EH (cell line): ENCODE data around the gene WHRN.

ENCODE experiments used
- DNase-seq: peaks from one replicate; pipeline ENCODE4 v3.0.0-alpha.2; 2015; ENCODE audit warnings: low read depth

WHRN gene

DNA sequence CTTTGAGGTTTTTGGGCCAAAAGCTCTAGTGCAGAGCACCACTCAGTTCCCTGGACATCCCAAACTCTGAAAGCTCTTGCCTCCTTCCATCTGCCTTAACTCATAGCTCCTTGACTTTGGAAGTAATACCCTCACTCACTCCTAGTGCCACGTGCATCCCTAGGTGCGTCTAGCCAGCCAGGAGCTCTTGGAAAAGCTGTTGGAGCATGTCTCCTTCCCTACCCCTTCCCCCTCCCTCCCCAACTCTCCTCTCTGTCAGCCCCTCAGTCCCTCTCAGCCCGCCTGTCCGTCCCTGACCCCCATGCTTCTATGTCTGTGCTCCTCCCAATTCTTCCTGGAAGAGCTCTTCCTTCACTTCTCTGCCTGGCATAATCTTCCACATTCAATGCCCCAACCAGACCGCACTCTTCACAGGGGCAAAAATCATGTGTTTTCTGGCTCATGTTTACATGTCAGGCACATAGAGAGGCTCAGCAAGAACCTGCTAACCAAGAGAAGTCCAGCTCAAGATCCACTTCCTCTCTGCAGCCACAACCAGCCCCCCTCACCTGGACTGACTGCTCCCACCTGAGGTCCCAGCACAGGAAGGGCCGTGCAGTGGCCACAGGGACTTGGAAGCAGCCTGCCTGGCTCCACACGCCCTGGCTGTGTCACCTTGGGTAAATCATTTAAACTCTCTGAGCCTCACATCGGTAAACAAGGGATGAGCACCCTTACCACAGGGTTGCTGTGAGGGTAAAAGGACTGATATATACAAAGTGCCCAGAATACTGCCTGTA lies 58.4 kb downstream of the WHRN start:
- no peak for DNase-seq

DNA sequence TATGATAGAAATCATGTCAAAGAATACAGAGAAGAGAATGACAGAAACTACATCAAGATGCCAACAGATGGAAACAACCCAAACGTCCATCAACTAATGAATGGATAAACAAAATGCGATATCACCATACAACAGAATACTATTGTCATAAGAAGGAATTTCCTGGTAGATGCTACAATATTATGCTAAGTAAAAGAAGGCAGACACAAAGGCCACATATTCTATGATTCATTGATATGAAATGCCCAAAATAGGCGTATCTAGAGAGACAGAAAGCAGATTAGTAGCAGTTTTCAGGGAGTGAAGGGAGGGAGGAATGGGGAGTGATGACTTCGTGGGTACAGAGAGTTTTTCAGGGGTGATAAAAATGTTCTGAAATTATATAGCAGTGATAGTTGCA lies 59.2 kb downstream of the WHRN start:
- peak; percentile 80 for DNase-seq

DNA sequence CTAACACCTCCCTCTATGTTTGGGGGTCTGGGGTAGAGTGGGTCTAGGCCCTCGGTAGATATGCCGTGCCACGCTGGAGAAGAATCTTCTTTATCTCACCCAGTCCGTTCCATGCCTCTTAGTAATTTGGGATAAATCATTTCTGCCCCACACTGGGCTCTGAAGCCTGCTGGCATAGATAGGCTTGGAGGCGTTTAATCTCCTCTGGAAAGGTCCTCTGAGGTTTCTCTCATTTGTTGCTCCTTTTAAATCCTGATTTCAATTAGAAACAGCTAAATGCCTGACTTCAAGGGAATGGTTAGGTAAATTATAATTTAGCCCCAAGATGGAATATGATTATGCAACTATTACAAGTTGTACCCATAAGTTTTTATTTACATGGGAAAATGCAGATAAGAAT lies 59.7 kb downstream of the WHRN start:
- DNase-seq, result no peak

DNA sequence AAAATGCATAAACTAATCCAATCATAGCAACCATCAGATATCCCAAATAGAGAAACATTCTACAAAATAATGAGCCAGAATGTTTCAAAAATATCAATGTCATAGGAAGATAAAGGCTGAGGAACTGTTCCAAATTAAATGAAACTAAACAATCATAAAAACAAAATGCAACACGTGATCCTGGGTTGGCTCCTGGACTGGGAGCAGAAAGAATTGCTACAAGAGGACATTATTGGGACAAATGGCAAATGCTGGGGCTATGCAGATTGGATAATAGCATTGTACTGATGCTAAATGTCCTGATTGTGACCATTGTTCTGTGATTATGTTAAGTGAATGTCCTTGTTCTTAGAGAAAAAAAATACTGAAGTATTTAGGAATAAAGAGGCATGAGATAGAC lies 63.3 kb downstream of the WHRN start:
- no peak for DNase-seq

DNA sequence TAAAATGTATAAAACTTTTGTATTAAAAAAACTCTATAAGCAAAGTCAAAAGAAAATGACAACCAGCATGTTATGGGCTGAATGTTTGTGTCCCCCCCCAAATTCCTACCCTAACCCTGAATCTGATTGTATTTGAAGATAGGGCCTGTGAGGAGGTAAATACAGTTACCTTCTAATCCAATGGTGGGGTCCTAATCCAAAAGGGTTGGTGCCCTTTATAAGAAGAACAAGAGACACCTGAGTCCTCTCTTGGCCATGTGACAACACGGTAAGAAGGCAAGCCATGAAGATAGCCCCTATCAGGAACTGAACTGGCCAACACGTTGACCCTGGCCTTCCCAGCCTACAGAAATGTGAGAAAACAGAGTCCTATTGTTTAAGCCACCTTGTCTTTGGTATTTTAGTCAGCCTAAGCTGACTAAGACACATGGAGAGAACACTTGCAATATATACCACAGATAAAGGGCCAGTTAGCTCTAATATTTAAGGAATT lies 67.8 kb downstream of the WHRN start:
- no peak for DNase-seq

DNA sequence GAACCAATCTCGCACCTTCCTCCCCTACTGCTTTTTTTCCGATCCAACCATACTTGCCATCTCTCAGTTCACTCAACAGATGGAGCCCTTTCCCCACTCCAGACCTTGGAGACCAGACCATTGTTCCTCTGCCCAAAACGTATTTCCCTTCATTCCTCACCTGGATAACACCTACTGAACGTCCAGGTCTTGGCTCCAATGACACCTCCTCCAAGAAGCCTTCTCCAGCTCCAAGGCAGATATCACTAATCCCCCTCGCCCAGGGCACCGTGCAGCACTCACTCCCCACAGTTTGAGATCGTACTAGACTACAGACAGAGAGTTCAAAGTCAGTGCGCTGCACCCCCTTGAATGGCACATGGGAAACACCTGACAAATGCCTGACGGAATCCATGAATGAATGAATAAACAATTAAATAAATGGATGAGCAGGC lies 70.4 kb downstream of the WHRN start:
- DNase-seq, result peak; percentile 52

DNA sequence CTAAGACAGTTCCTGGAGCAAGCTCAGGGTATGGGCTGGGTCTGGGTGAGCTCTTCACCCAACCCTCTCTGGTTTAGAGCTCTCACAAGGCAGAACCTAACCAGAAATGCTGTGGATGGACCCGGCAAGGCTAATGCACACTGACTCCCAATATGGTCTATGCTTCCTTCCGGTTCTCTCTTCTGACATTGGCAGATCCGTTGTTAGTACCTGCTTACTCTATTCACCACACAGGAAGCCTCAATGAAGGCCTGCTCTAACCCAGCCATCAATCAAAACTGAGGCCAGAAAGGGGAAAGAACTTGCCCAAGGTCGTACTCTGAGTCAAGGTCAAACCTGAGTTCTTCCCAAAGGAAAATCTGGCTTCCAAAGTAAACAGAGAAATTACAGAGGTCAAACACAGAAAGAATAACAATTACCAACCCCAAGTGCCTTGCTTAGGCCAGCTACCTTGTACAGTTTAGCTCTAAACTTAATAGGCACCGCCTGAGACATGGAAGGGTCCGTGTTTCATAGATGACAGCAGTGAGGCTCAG lies 71.5 kb downstream of the WHRN start:
- no peak for DNase-seq

DNA sequence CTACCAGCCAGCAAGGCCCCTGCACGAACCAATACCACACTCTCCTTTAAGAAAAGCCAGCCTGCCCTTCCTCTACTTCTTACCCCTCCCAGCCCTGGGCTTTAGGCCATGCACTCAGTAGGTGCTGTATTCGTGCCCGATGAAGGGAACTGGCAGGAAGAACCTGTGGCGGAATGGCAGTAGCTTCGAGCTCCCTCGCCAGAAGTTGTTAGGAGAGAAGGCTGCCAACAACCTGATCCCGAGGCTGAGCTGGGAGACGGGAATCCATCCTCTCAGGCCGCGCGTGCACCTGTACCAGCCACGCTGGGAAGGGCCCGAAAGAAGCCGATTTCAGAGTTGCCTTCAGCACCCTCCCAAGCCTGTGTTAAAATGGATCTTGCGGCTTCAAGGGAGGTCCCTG lies 72.2 kb downstream of the WHRN start:
- DNase-seq, result no peak

DNA sequence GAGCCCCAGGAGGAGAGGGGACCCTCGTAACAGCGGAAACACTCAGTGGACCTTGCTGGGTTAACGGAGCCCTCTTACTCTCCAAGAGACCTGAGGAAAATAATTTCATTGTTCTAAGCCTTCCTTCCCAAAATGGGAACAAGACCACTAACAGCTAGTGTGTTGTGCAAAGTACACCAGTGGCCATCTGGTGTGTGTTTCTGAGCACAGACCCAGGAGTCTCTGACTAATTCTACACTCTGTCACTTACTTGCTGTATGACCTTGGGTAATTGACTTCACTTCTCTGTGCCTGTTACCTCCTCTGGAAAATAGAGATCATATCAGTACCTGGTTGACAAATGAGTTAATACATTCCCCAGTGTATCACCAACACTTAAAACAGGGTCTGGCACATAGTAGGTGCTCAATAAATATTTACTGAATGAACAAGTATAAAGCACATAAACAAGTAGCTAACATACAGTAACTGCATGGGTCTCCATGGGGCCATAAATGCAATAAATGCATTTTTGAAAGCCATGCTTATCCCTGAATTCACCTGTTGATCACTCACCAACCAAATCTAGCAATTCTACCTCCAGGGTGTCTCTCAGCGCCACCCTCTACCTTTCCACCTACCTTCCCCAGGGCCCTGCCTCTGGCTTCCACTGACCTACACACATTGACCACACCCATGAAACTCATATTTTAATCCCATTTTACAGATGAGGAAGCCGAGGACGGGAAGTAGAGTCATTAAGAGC lies 72.8 kb downstream of the WHRN start:
- DNase-seq, result no peak

DNA sequence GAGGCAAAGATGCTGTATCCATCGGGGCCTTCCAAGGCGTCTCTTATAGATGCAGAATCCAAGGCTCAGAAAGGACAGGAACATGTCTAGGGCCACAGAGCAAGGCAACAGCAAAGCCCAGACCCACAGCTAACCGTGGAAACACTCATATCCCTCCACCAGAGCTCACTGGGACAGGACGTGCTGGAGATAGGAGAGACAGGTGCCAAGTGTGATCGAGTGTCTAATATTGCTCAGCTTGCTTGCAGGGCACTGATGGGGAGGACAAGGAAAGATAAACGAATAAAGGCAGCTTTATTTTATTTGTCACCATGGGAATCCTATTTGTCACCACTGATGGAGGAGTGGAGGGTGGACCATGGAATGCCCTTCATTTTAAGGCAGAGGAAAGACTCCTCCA lies 73.5 kb downstream of the WHRN start:
- DNase-seq, result no peak

DNA sequence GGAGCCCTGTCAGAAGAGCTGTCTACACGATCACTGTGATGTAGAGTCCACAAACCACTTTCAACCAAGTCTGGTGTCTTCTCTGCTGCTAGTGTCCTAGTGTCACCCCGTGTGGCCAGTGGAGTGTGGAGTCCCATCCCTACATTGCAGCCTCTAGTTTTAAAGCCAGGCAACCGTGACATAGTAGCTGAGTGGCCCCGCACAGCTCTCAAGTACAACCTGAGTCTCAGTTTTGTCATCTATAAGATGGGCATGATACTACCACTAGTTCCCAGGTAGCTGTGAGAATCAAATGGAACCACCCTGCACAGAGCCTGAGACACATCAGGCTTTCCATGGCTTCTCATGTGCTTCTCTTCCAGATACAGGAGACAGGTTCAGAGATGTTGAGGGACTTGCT lies 74.3 kb downstream of the WHRN start:
- DNase-seq, result no peak

DNA sequence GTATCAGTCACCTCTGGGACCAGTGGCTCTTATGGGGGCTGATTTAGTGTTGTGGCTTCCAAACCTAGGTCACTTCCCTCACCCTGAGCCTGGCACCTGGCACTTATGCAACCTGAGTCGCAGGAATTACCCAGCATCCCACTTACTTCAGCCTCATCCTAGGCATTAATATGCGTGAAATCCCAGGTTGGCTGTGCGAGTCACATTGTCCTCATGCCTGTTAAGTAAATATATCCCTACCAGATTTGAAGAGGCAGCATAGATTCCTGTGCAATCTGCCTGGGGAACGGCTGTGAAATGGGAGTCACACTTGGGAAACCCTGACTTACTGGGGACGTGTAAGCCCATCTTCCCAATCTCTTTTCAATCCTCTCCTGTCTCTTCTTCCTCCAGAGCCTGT lies 74.8 kb downstream of the WHRN start:
- DNase-seq, result no peak

DNA sequence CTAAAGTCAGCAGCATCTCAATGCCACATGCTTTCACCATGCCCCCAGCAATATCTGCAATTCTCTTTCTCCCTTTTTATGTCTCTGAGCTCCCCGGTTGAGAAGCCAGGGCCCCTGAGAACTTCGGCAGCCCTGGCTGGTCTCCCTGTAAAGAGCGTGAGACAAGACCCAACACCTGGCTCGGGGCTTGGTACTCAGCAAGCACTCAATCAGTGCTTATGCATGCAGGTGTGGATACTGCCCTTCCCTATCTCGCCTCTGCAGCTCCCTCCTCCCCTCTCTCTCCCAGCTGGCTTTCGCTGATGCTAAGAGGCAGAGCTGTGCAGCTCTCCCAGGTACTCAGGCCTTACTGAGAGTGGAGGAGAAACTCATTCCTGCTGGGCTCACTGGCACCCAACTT lies 75.8 kb downstream of the WHRN start:
- DNase-seq, result no peak

DNA sequence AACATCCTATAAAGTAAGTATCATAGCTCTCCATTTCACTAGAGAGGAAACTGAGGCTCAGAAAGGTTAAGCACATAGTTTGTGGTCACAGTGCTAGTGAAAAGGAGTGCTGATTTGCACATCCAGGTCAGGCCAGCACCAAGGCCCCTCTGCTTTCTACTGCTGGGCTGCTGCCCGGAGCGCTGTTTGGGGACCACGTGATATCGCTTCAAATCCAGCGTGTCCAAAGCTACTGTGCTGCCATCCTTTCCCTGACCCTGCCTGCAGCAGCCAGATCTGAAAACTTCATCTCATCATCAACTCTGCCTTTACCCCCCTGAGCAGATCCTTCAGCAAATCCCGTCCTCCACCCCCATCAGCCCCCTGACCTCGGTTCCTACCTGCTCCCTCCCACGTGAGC lies 76.8 kb downstream of the WHRN start:
- no peak for DNase-seq

DNA sequence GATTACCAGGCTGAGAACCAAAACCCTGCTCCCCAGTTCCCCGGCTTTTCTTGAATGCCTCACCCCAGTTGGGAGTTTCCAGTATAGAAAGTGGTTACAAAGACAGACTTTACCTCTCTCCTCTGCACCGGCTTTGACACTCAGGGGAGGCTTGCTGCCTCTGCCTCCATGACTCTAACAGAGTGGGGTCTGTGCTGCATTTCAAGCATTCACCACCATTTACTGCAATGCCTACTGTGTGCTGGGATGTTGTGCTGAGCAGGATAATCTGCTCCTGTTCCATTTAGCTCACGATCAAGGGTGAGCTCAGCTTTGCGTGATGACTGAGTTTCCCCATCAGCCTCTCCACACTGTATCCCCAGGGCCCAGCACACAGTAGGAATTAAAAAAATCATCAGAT lies 77.6 kb downstream of the WHRN start:
- DNase-seq, result no peak

DNA sequence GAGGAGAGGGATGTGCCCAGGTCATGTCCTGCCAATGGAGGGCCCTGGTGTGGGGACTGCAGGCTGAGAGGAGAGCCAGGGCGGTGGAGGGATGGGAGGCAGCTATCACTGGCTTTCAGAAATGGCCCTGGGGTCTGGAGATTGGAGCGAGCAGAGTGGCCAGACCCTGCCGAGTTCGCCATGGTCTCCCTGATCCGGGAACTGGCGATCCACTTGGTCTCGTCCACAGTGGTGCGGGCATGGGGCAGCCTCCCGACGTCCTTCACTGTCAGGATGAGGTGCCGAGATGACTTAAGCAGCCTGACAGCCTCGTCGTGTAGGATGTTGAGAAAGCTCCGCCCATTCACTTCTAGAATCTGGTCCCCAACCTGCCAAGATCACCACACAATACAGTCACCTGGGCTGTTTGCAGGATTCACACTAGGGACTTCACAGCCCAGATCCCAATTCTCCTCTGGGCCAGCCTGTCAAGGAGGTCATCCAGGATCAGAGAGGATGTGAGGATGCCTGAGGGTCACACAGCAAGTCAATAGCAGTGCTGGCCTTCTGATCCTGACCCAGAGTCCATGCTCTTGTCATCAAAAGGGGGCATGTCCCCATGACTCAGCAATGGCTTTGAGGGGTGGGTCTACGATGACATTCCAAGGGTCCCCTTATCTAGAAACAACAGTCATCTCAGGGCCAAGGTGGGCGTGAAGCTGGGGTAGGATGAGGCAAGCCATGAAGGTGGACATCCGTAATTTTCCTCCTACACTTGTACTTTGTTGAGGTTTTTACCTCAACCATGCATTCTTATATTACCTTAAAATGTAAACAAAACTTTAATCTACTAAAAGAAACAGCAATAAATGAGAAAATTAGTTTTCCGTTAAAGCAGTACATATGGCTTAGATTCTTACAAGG lies 79.0 kb downstream of the WHRN start:
- DNase-seq, result no peak

DNA sequence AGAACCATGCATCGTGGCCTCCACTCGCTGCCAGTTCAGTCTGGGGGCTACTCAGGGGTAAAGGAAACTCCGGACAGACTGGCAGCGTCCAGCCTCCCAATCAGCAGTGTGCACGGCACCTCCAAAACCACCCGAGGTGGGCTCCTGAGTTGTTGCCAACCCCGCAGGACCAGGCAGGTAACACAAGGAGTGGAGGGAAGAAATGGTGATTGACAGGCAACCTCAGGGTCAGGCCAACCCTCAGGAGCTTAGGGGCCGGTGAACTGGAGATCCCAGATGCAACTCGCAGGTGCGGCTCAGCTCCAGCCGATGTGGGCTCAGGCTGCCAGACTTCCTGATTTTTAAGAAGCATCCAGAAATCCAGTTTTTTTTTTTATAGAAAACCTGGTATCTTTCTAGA lies 80.1 kb downstream of the WHRN start:
- no peak for DNase-seq

DNA sequence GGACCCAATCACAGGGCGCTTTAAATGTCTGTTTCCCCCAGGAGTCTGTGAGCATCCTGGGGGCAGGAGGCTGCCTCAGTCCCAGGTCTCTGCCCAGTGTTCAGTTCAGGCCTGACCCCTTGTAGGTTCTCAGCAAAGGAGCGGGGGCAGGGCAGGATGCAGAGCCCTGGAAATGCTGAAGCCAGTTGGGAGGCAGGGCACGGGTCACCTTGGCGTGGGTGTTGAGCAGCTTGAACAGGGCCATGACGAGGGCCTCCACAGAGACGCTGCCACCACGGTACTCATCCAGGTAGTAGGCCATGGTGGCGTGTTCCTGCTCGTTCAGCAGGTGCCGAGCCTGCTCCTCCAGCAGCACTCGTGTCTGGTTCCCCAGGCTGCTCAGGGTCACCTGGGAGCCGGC lies 81.1 kb downstream of the WHRN start:
- DNase-seq, result no peak

DNA sequence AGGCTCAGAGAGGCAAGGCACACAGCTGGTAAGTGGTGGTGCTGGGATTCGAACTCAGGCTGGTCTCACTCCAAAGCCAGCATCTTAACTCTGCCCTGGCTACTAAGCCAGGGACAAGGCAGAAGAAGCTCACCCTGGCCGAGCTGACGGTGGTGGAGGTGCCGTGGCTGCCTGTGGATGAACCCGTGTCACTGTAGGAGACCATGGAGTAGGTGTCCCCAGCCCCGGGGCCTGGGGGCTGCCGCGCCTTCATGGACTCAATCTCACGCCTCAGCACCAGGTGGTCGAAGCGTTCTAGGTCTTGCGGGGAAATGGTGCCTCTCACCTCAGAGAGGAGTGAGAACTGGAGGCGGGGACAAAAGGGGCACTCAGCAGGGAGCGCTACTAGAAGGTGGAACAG lies 82.1 kb downstream of the WHRN start:
- DNase-seq, result no peak

DNA sequence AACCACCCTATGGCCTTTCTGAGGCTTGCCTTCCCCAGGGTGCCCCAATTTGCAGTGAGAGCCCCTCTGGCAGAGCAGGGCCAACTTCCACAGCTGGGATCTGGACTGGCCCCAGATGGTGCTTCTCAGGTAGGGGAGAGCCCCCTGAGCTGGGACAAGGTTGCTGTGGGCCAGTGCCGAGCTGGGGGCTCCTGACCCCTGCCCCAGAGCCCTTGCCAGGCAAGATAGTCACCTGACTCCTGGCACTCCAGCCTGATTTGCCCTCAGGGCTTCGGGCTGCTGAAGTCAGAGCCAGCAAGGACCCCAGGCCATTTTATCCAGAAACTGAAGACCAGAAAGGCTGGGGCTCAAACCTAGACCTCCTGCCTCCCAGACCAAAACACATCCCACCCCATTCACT lies 84.1 kb downstream of the WHRN start:
- no peak for DNase-seq

DNA sequence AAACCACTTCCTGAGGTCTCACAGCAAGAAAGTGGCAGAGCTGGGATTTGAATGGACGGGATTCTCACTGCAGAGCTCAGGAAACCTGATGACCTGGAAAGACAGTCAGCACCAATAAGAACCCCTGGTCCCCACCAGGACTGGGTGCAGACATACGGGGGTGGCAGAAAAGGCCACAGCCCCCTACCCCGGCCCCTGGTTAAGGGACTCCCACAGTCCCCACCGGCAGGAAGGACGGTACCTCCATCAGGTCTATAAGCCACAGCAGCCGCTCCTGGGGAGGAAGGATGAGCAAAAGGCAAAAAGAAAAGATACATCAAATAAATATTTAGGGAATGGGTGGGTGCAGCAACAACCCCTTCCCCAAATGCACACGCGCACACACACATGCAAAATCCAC lies 85.5 kb downstream of the WHRN start:
- DNase-seq, result no peak

DNA sequence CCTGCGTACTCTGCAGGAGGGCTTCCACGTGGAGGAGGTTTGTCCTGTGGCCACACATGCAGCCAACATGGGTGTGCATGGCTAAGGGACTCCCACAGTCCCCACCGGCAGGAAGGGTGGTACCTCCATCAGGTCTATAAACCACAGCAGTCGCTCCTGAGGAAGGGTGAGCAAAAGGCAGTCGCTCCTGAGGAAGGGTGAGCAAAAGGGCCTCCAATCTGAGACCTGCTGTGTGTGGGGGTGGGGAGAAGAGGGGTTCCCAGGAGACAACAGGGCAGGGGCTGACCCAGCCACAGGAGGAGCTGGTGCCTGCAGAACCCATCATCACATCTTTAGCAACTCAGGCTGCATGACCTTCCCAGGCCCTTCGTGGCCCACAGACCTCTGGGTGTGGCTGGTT lies 87.2 kb downstream of the WHRN start:
- DNase-seq, result no peak
